NCI-H2227 treated with DMSO at 0.1 percent for 48 hours (cell line): ENCODE measurements around the gene C14orf39.
"Not testable (repeated sequence)": the region's sequence is repeated elsewhere in the genome, so short reads cannot be mapped to it uniquely, and the experiment has no call there.

Experiments
- DNase-seq: peaks from one replicate; lab custom pipeline; 2025; lab: John Stamatoyannopoulos, UW

Gene C14orf39

GRCh38 chr14:60490270-60490669 is 4.4 kb upstream of the C14orf39 start:
- DNase-seq = no peak

- DNase-seq = no peak
These were observed 2.3 kb upstream of the C14orf39 start for GRCh38 chr14:60488175-60488574.

- no peak for DNase-seq
These were observed 1.3 kb upstream of the C14orf39 start for GRCh38 chr14:60487211-60487610.

- peak; percentile 62 for DNase-seq
These were observed 736 bp downstream of the C14orf39 start for GRCh38 chr14:60485057-60485597.

- DNase-seq = no peak
These were observed 3.1 kb downstream of the C14orf39 start for GRCh38 chr14:60482743-60483142.

GRCh38 chr14:60480248-60480647 is 5.6 kb downstream of the C14orf39 start:
- DNase-seq = not testable (repeated sequence)

GRCh38 chr14:60455875-60456274 is 30.0 kb downstream of the C14orf39 start:
- DNase-seq = no peak

GRCh38 chr14:60430276-60430675 is 55.6 kb downstream of the C14orf39 start:
- no peak for DNase-seq

GRCh38 chr14:60420050-60420449 is 65.8 kb downstream of the C14orf39 start:
- DNase-seq = no peak

- DNase-seq = not testable (repeated sequence)
These were observed 88.3 kb downstream of the C14orf39 start for GRCh38 chr14:60397550-60397949.

GRCh38 chr14:60396718-60397343 is 89.0 kb downstream of the C14orf39 start:
- DNase-seq = no peak
